Measurements from ENCODE around the gene GSC. TPM values are rescaled to one million over a fixed set of nuclear protein-coding genes. Genes with fewer than 3 reads are reported as not detected.
"Not testable (repeated sequence)": the region's sequence is repeated elsewhere in the genome, so short reads cannot be mapped to it uniquely, and the experiment has no call there.

GSC gene
- total RNA-seq: not detected in 2 replicates
- polyA plus RNA-seq (2012): not detected

GRCh38 chr14:94769391-94770250 is at the start of gene GSC:
Gene GSC, minus strand, starts transcription at chr14:94770113. Its CDS starts 98 bp downstream, at chr14:94770015.
- DNase-seq (ENCODE audit: low read depth): no peak

- no peak for DNase-seq (ENCODE audit: low read depth)
Measured at GRCh38 chr14:94819531-94819930, 49.6 kb upstream of the GSC start.

- DNase-seq (ENCODE audit: low read depth): no peak
Measured at GRCh38 chr14:94816113-94816512, 46.2 kb upstream of the GSC start.

- DNase-seq (ENCODE audit: low read depth): no peak
Measured at GRCh38 chr14:94805680-94806288, 35.9 kb upstream of the GSC start.

GRCh38 chr14:94801225-94801624 is 31.3 kb upstream of the GSC start:
- DNase-seq (ENCODE audit: low read depth): no peak

GRCh38 chr14:94800764-94801163 is 30.9 kb upstream of the GSC start:
- not testable (repeated sequence) for DNase-seq (ENCODE audit: low read depth)

GRCh38 chr14:94797887-94798286 is 28.0 kb upstream of the GSC start:
- DNase-seq (ENCODE audit: low read depth): no peak

- no peak for DNase-seq (ENCODE audit: low read depth)
Measured at GRCh38 chr14:94796278-94796677, 26.4 kb upstream of the GSC start.

- DNase-seq (ENCODE audit: low read depth): no peak
Measured at GRCh38 chr14:94795372-94795771, 25.5 kb upstream of the GSC start.

- no peak for DNase-seq (ENCODE audit: low read depth)
Measured at GRCh38 chr14:94793901-94794300, 24.0 kb upstream of the GSC start.

GRCh38 chr14:94787655-94788054 is 17.7 kb upstream of the GSC start:
- no peak for DNase-seq (ENCODE audit: low read depth)

GRCh38 chr14:94787092-94787491 is 17.2 kb upstream of the GSC start:
- DNase-seq (ENCODE audit: low read depth): no peak

- no peak for DNase-seq (ENCODE audit: low read depth)
Measured at GRCh38 chr14:94780536-94781399, 10.9 kb upstream of the GSC start.

GRCh38 chr14:94779713-94780112 is 9.8 kb upstream of the GSC start:
- no peak for DNase-seq (ENCODE audit: low read depth)

GRCh38 chr14:94775871-94776210 is 5.9 kb upstream of the GSC start:
- no peak for DNase-seq (ENCODE audit: low read depth)

- no peak for DNase-seq (ENCODE audit: low read depth)
Measured at GRCh38 chr14:94775091-94775870, 5.4 kb upstream of the GSC start.

- DNase-seq (ENCODE audit: low read depth): no peak
Measured at GRCh38 chr14:94774344-94775090, 4.6 kb upstream of the GSC start.

GRCh38 chr14:94773655-94774343 is 3.9 kb upstream of the GSC start:
- no peak for DNase-seq (ENCODE audit: low read depth)

- no peak for DNase-seq (ENCODE audit: low read depth)
Measured at GRCh38 chr14:94773061-94773648, 3.2 kb upstream of the GSC start.

Measured in myocyte (in vitro differentiated cells).